ENCODE results near the gene SLIT3. TPM values are rescaled to one million over a fixed set of nuclear protein-coding genes. Genes with fewer than 3 reads are reported as not detected.
A peak's percentile ranks its signal among the peaks of the same experiment; 100 is the strongest.

The SLIT3 gene
- total and polyA plus RNA-seq, 10 of the 15 experiments (the other 5 are each of a cell fraction or from before 2014, with no cell fraction given) = 0.05 TPM; not detected in 9

DNA sequence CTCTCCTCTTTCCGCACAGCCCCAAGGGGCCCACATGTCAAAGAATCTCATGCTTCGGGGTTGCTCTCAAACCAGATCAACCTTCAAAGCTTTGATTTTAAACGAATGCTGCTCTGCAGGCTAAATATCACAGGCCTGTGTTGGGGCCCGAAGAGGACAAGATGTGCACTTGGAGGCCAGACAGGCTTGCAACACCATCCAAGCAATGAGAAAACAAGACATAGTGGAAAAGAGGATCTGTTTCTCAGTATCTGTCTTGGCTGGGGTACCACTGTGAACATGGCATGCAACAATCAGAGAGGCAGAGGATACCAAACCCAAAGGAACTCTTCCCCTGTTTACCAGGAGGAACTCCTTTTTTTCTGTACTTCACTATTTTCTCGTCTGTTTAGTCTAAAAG lies 321.8 kb downstream of the SLIT3 start (continued):
- TF ChIP-seq RAD21 (IDR thresholded peaks at IDR 0.05; ENCODE audit: insufficient read depth, low read depth, low read length) = no peak

DNA sequence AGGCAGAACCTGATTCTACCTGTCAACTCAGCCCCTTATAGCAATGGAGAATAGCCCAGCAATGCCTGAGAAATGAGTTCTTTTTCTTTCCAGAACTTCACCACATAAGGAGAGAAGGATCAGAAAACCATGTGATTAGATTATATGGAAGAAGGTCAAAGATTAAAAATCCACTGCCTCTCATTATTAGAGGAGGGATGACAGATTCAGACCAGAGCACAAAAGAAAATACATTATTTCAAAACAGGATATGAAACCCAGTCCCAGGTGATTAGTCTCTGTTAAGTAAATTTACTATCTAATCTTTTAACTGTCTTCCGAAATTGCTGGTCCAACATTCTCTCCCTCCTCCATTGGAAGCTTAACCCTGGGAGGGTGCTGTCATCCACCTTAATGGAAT lies 322.4 kb downstream of the SLIT3 start:
- no peak overlapping the region for H2AFZ ChIP-seq (ENCODE audit: control insufficient read depth, low read depth, low read length)
- H3K4me3 ChIP-seq = no peak overlapping the region
- no peaks in the 10 kb centered on the region for H4K20me1 ChIP-seq (ENCODE audit: control insufficient read depth, insufficient read depth)
- DNase-seq (ENCODE audit: low read depth, low spot score) (no peak), ATAC-seq (no peak), FAIRE-seq (no peak)
- H3K9ac ChIP-seq (ENCODE audit: control insufficient read depth, insufficient read depth, low read length) = no peak overlapping the region
- no peaks in the 10 kb centered on the region for H3K79me2 ChIP-seq (ENCODE audit: control insufficient read depth, insufficient read depth, low read length)
- H3K27me3 ChIP-seq (replicated peaks in 1 of 2; ENCODE audit: control insufficient read depth in 2 of 2, insufficient read depth in 2 of 2, low read length in 1 of 2) = peaks cover 0 to 1% of the 10 kb centered on the region in 2 experiments; a peak in 1 of 4 replicates
- CTCF ChIA-PET = interaction anchor here (2.3 kb wide), 1 partner anchor 9 kb away, joined by 7 read pairs; no protein-coding TSS in a partner anchor
- no TSS peak for BruUV-seq (replicated peaks)
- no peaks in the 10 kb centered on the region for H3K9me3 ChIP-seq (replicated peaks; ENCODE audit: control insufficient read depth, insufficient read depth, low read length)
- H3K27ac ChIP-seq (ENCODE audit: control insufficient read depth, insufficient read depth) = no peak overlapping the region
- in situ Hi-C loops (cut with MboI) (no loop called here), intact Hi-C loops (cut with micrococcal nuclease; ENCODE audit: unreplicated experiment) (no loop called here)
- WGBS (ENCODE audit: insufficient coverage, insufficient replicate concordance, low lambda C conversion rate, missing lambda C conversion rate) = 0% methylated on average over 1 of the region's 1 CpG
- TF ChIP-seq NFXL1 (IDR thresholded peaks at IDR 0.05; ENCODE audit: borderline replicate concordance) = no peak
- no peak for TF ChIP-seq ZZZ3 (IDR thresholded peaks at IDR 0.05; ENCODE audit: control insufficient read depth, insufficient read length, low read depth)
- no peak for TF ChIP-seq PAX5 (IDR thresholded peaks at IDR 0.05; ENCODE audit: borderline replicate concordance, low read depth, low read length)
- no peak for TF ChIP-seq RUNX3 (IDR thresholded peaks at IDR 0.05; ENCODE audit: low read length)
- peak; percentile 55; the same call in 1 of the 2 replicates for TF ChIP-seq SPI1 (IDR thresholded peaks at IDR 0.05; ENCODE audit: borderline replicate concordance, insufficient read depth, low read depth, low read length)
- TF ChIP-seq, protein P1, sequence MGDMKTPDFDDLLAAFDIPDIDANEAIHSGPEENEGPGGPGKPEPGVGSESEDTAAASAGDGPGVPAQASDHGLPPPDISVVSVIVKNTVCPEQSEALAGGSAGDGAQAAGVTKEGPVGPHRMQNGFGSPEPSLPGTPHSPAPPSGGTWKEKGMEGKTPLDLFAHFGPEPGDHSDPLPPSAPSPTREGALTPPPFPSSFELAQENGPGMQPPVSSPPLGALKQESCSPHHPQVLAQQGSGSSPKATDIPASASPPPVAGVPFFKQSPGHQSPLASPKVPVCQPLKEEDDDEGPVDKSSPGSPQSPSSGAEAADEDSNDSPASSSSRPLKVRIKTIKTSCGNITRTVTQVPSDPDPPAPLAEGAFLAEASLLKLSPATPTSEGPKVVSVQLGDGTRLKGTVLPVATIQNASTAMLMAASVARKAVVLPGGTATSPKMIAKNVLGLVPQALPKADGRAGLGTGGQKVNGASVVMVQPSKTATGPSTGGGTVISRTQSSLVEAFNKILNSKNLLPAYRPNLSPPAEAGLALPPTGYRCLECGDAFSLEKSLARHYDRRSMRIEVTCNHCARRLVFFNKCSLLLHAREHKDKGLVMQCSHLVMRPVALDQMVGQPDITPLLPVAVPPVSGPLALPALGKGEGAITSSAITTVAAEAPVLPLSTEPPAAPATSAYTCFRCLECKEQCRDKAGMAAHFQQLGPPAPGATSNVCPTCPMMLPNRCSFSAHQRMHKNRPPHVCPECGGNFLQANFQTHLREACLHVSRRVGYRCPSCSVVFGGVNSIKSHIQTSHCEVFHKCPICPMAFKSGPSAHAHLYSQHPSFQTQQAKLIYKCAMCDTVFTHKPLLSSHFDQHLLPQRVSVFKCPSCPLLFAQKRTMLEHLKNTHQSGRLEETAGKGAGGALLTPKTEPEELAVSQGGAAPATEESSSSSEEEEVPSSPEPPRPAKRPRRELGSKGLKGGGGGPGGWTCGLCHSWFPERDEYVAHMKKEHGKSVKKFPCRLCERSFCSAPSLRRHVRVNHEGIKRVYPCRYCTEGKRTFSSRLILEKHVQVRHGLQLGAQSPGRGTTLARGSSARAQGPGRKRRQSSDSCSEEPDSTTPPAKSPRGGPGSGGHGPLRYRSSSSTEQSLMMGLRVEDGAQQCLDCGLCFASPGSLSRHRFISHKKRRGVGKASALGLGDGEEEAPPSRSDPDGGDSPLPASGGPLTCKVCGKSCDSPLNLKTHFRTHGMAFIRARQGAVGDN (IDR thresholded peaks at IDR 0.05) = no peak
- SMC1A ChIA-PET (ENCODE audit: uncharacterized antibody, unreplicated experiment) = interaction anchor here (1.6 kb wide), 1 partner anchor 11 kb away, joined by 5 read pairs; no protein-coding TSS in a partner anchor
- H3K36me3 ChIP-seq (ENCODE audit: control insufficient read depth in 2 of 2, insufficient read depth in 2 of 2, low read length in 1 of 2) = no peaks in the 10 kb centered on the region
- H3K4me1 ChIP-seq (ENCODE audit: control insufficient read depth, insufficient read depth, low read length) = no peaks in the 10 kb centered on the region
- H3K4me2 ChIP-seq (ENCODE audit: control insufficient read depth, insufficient read depth) = no peak overlapping the region
- POLR2A ChIA-PET = no interaction called here
- RAD21 ChIA-PET (ENCODE audit: unreplicated experiment) = interaction anchor here (0.6 kb wide), 1 partner anchor 451 kb away, joined by 3 read pairs; no protein-coding TSS in a partner anchor
